MM.1S (cell line): ENCODE measurements around the gene RNF220.

ENCODE experiments used
- DNase-seq: peaks from one replicate; pipeline ENCODE4 v3.0.0-alpha.2; 2015
- H2AFZ ChIP-seq: fragments of 300-600 bp; sonication (generic); 2 replicates; pipeline ENCODE4 v1.6.0; 2016; ENCODE audit warnings: antibody characterized with exemption, low read length
- H3F3A ChIP-seq: fragments of 300-600 bp; sonication (generic); 2 replicates; pipeline ENCODE4 v1.6.1; 2016; ENCODE audit warnings: mild to moderate bottlenecking, antibody characterized with exemption, low read length, moderate library complexity, mixed read lengths; ENCODE audit not compliant: insufficient read depth
- H3K27ac ChIP-seq: fragments of 300-600 bp; sonication (generic); 2 replicates; pipeline ENCODE4 v1.5.1; 2016; ENCODE audit warnings: mild to moderate bottlenecking, low read length
- H3K27me3 ChIP-seq: fragments of 300-600 bp; sonication (generic); replicated peaks from 2 replicates; pipeline ENCODE4 v1.6.0; 2016; ENCODE audit warnings: low read length; ENCODE audit not compliant: insufficient read depth
- H3K36me3 ChIP-seq: fragments of 300-600 bp; sonication (generic); replicated peaks from 2 replicates; pipeline ENCODE4 v1.6.1; 2016; ENCODE audit warnings: mild to moderate bottlenecking, low read length, mixed read lengths; ENCODE audit not compliant: insufficient read depth
- H3K4me1 ChIP-seq: fragments of 300-600 bp; sonication (generic); 2 replicates; pipeline ENCODE4 v1.6.1; 2016; ENCODE audit warnings: low read length, mixed read lengths
- H3K4me2 ChIP-seq: fragments of 300-600 bp; sonication (generic); 2 replicates; pipeline ENCODE4 v1.6.0; 2016; ENCODE audit warnings: low read depth, low read length
- H3K4me3 ChIP-seq: fragments of 300-600 bp; sonication (generic); 2 replicates; pipeline ENCODE4 v1.5.1; 2016; ENCODE audit warnings: low read length, mixed read lengths
- H3K79me2 ChIP-seq: fragments of 300-600 bp; sonication (generic); 2 replicates; pipeline ENCODE4 v1.6.1; 2016; ENCODE audit warnings: mixed run types, low read length, mixed read lengths
- H3K9ac ChIP-seq: fragments of 300-600 bp; sonication (generic); 2 replicates; pipeline ENCODE4 v1.6.1; 2016; ENCODE audit warnings: low read length, mixed read lengths
- H3K9me2 ChIP-seq: fragments of 300-600 bp; sonication (generic); replicated peaks from 2 replicates; pipeline ENCODE4 v1.6.1; 2016; ENCODE audit warnings: mild to moderate bottlenecking, low read length, mixed read lengths; ENCODE audit not compliant: insufficient read depth
- H3K9me3 ChIP-seq: fragments of 300-600 bp; sonication (generic); replicated peaks from 2 replicates; pipeline ENCODE4 v1.6.1; 2016; ENCODE audit warnings: mild to moderate bottlenecking, low read length, mixed read lengths; ENCODE audit not compliant: insufficient read depth
- H4K20me1 ChIP-seq: fragments of 300-600 bp; sonication (generic); 2 replicates; pipeline ENCODE4 v1.6.1; 2016; ENCODE audit warnings: mild to moderate bottlenecking, low read length, moderate library complexity, mixed read lengths; ENCODE audit not compliant: insufficient read depth
- EZH2 ChIP-seq: fragments of 300-600 bp; sonication (generic); optimal IDR thresholded peaks from 2 replicates; pipeline ENCODE3; 2017; ENCODE audit warnings: low read depth, mild to moderate bottlenecking, antibody characterized with exemption, low read length, mixed read lengths
- EZH2phosphoT487 ChIP-seq: fragments of 300-600 bp; sonication (generic); IDR thresholded peaks from 2 replicates; pipeline ENCODE4 v1.6.1; 2018; ENCODE audit warnings: antibody characterized with exemption, low read length
- TF ChIP-seq, protein P1 (sequence below): fragments of 300-600 bp; sonication (generic); IDR thresholded peaks from 2 replicates; pipeline ENCODE4 v1.5.1; 2016; ENCODE audit warnings: antibody characterized with exemption, low read length, mixed read lengths

RNF220 gene

DNA sequence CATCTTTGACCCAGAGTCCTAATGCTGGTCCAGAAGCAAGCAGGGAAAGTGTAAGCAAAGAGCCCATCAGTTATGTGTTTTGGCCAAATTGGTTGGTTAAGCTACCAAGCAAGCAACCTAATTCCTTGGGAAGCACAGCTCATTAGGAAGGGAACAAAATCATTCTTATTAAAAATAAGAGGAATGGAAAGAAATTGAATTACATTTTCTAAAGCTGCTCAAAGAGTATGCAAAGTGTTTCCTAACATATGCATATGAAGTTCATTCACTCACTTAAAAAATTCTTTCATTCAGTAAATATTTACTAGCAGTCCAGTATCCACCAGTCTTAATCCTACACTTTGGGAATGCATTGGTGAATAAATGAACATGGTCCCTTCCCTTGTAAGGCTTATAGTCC, 71.8 kb downstream of the RNF220 start:
- H3K9me3 ChIP-seq: no peaks in the 10 kb centered on the region
- no peak overlapping the region for H3K27ac ChIP-seq
- no peaks in the 10 kb centered on the region for H3F3A ChIP-seq
- H3K4me2 ChIP-seq: no peak overlapping the region
- H3K9ac ChIP-seq: no peak overlapping the region
- no peaks in the 10 kb centered on the region for H4K20me1 ChIP-seq
- H2AFZ ChIP-seq: no peak overlapping the region
- TF ChIP-seq, protein P1, sequence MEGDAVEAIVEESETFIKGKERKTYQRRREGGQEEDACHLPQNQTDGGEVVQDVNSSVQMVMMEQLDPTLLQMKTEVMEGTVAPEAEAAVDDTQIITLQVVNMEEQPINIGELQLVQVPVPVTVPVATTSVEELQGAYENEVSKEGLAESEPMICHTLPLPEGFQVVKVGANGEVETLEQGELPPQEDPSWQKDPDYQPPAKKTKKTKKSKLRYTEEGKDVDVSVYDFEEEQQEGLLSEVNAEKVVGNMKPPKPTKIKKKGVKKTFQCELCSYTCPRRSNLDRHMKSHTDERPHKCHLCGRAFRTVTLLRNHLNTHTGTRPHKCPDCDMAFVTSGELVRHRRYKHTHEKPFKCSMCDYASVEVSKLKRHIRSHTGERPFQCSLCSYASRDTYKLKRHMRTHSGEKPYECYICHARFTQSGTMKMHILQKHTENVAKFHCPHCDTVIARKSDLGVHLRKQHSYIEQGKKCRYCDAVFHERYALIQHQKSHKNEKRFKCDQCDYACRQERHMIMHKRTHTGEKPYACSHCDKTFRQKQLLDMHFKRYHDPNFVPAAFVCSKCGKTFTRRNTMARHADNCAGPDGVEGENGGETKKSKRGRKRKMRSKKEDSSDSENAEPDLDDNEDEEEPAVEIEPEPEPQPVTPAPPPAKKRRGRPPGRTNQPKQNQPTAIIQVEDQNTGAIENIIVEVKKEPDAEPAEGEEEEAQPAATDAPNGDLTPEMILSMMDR: no peak
- TF ChIP-seq EZH2: no peak
- TF ChIP-seq EZH2phosphoT487: no peak
- no peaks in the 10 kb centered on the region for H3K9me2 ChIP-seq
- no peaks in the 10 kb centered on the region for H3K27me3 ChIP-seq
- no peaks in the 10 kb centered on the region for H3K4me1 ChIP-seq
- no peak for DNase-seq
- no peaks in the 10 kb centered on the region for H3K36me3 ChIP-seq
- H3K79me2 ChIP-seq: no peaks in the 10 kb centered on the region
- no peak overlapping the region for H3K4me3 ChIP-seq

DNA sequence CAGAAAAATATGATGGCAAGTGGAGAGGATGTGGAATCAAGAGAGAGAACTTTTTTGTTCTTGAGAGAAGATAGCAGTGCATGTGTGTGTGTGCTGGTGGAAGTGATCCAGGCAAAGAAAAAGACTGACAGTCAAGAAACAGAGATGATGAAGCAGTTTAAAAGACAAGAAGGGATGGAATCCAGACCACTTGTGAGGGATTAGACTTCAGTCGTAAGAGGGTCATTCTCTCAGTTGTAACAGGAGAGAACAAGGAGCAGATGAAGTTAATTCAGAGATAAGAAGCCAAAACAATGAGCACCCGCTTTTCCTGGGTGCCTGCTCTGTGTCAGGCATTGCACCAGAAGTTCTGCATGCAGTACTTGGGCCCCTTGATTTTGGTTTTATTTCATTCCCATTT, 76.6 kb downstream of the RNF220 start:
- H3K9ac ChIP-seq: no peak overlapping the region
- H4K20me1 ChIP-seq: no peaks in the 10 kb centered on the region
- TF ChIP-seq EZH2: no peak
- TF ChIP-seq, protein P1: no peak
- no peak for TF ChIP-seq EZH2phosphoT487

DNA sequence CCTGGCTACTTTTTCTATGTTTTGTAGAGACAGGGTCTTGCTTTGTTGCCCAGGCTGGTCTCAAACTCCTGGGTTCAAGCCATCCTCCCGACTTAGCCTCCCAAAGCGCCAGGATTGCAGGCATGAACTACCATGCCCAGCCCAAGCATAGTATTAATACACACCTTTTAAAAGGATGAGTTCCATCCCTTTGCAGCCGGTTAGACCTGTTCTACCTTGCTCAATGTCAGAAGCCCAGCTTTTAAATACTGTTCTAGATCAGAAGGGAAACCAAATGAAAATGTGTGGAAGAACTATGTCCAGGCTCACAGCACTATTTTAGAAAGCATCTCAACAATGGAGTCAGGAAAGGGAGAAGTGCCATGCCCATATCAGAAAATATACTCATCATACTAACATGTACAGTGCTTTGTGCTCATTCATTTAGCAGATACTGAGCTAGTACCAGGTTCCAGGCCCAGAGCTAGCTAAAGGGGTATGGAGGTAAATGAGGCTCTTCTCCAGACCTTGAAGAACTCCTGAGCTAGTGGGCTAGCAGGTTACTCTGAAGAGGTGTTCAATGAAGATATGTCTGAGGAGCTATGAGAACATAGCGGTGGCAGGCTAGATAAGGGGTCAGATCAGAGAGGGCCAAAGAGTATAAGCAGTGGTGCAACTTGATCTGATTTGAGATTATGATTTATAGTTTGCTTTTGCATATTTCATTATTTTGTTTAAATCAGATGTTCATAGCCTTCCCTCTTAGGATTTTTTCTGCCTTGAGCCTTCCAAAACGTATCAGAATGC, 78.2 kb downstream of the RNF220 start:
- Histone ChIP-seq H3K4me3 (no peak overlapping the region), H3K27ac (no peak overlapping the region), H3K27me3 (no peaks in the 10 kb centered on the region), H3K9me2 (no peaks in the 10 kb centered on the region), H3K36me3 (no peaks in the 10 kb centered on the region), H2AFZ (no peak overlapping the region), H3K79me2 (no peaks in the 10 kb centered on the region), H3K9me3 (no peaks in the 10 kb centered on the region), H3K9ac (no peak overlapping the region), H3F3A (no peaks in the 10 kb centered on the region), H4K20me1 (no peaks in the 10 kb centered on the region), H3K4me1 (no peaks in the 10 kb centered on the region), H3K4me2 (no peak overlapping the region)
- no peak for TF ChIP-seq EZH2phosphoT487
- no peak for DNase-seq

More for the DNA sequence above, 76.6 kb downstream of the RNF220 start:
- Histone ChIP-seq H3F3A (no peaks in the 10 kb centered on the region), H2AFZ (no peak overlapping the region), H3K4me1 (no peaks in the 10 kb centered on the region), H3K4me2 (no peak overlapping the region), H3K9me2 (no peaks in the 10 kb centered on the region), H3K27me3 (no peaks in the 10 kb centered on the region), H3K36me3 (no peaks in the 10 kb centered on the region), H3K9me3 (no peaks in the 10 kb centered on the region), H3K79me2 (no peaks in the 10 kb centered on the region), H3K4me3 (no peak overlapping the region), H3K27ac (no peak overlapping the region)
- DNase-seq: no peak

DNA sequence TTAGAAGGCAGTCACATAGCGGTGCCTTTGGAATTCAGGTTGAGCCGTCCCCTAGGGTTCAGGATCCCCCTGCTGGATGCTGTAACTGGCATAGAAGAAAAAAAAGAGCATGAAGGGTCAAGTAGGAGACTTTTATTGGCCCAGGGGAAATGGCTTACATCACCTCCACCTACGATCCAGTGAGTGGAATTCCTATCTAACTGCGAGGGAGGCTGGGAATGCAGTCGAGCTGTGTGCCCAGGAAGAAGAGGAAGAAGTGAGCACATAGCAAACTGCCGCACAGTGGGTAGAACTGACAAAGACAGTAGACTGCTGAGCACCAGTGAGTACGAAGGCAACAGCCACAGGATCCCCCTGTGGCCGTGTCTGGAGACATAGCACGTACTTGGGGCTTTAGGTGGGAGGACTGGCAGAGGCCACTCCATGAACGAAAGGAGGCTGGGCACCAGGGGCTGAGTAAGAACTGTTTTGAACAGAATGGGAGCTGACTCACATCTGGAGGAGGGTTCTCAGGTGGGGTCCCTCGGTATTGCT, 79.2 kb downstream of the RNF220 start:
- H3K79me2 ChIP-seq: no peaks in the 10 kb centered on the region
- TF ChIP-seq EZH2phosphoT487 (no peak), EZH2 (no peak)
- TF ChIP-seq, protein P1: no peak
- no peaks in the 10 kb centered on the region for H4K20me1 ChIP-seq
- H3K27me3 ChIP-seq: no peaks in the 10 kb centered on the region
- H3K4me2 ChIP-seq: no peak overlapping the region
- no peaks in the 10 kb centered on the region for H3K4me1 ChIP-seq
- H3K36me3 ChIP-seq: no peaks in the 10 kb centered on the region
- H3K9me2 ChIP-seq: no peaks in the 10 kb centered on the region
- H2AFZ ChIP-seq: no peak overlapping the region
- H3F3A ChIP-seq: no peaks in the 10 kb centered on the region
- H3K9ac ChIP-seq: no peak overlapping the region
- no peak overlapping the region for H3K4me3 ChIP-seq
- no peaks in the 10 kb centered on the region for H3K9me3 ChIP-seq
- no peak overlapping the region for H3K27ac ChIP-seq
- DNase-seq: no peak
